A549 (cell line): ENCODE results near the gene CACNA1C. TPM values are rescaled to one million over a fixed set of nuclear protein-coding genes. Genes with fewer than 3 reads are reported as not detected.

ENCODE experiments used
- ATAC-seq, 2 experiments: fragments of 200-7000 bp in 1 of 2; fragments of >200 bp in 1 of 2; cut with Nextera tagmentation in 1 of 2; cut with Tn5 transposase in 1 of 2; 3 replicates each; pipeline versions ENCODE4 v1.8.0 to v1.9.1; 2018 to 2020; ENCODE audit warnings: mild to moderate bottlenecking in 1 of 2, moderate library complexity in 1 of 2
- CTCF ChIA-PET: fragments of 300-600 bp; sonication (Branson Sonifier 250); formaldehyde crosslinking; extraction: SDS; loops from one replicate; lab custom pipeline; 2021; ENCODE audit warnings: antibody characterized with exemption, inconsistent platforms; lab: Yijun Ruan, JAX
- POLR2A ChIA-PET: fragments of 350-600 bp; formaldehyde crosslinking; extraction: SDS; loops from one replicate; lab custom pipeline; 2021; ENCODE audit warnings: antibody characterized with exemption, inconsistent platforms; lab: Yijun Ruan, JAX
- DNase-seq, 2 experiments: peaks; one replicate each; pipeline versions ENCODE4 v3.0.0 to v3.0.0-alpha.2; 2011 to 2016; ENCODE audit warnings: low read depth in 1 of 2, low spot score in 1 of 2
- FAIRE-seq: peaks from 2 replicates; lab custom pipeline; 2011; peaks lifted over from hg19 to GRCh38; lab: Jason Lieb, UNC
- H3K27ac ChIP-seq, 2 experiments: fragments of >200 bp; sonication (Bioruptor Twin); formaldehyde crosslinking; 3 replicates each; pipeline ENCODE4 v1.5.1; 2016 to 2017
- H3K4me1 ChIP-seq: fragments of >200 bp; sonication (Bioruptor Twin); formaldehyde crosslinking; 3 replicates; pipeline ENCODE4 v1.6.1; 2016
- H3K4me2 ChIP-seq: fragments of >200 bp; sonication (Bioruptor Twin); formaldehyde crosslinking; 3 replicates; pipeline ENCODE4 v1.6.1; 2016
- H3K4me3 ChIP-seq: fragments of >200 bp; sonication (Bioruptor Twin); formaldehyde crosslinking; 3 replicates; pipeline ENCODE4 v1.5.1; 2016
- H3K9me3 ChIP-seq: fragments of >200 bp; sonication (Bioruptor Twin); formaldehyde crosslinking; 3 replicates; pipeline ENCODE4 v1.6.1; 2016
- CBX8 ChIP-seq: fragments of 200-600 bp; sonication (generic); IDR thresholded peaks from 2 replicates; pipeline ENCODE4 v1.6.1; 2016
- EHF ChIP-seq: fragments of 250-450 bp; sonication (Bioruptor Pico); IDR thresholded peaks from 2 replicates; pipeline ENCODE4 v1.5.0; 2020; ENCODE audit warnings: mild to moderate bottlenecking
- EP300 ChIP-seq, 2 experiments: fragments of >200 bp; sonication (Bioruptor Twin); formaldehyde crosslinking; IDR thresholded peaks; 2 replicates in 1 of 2; 3 replicates in 1 of 2; pipeline ENCODE4 v1.6.1; 2016 to 2017
- ESRRA ChIP-seq: fragments of 150-350 bp; IDR thresholded peaks from 2 replicates; pipeline ENCODE4 v1.6.1; 2014; ENCODE audit warnings: mild to moderate bottlenecking, low read length, borderline replicate concordance
- FOSB ChIP-seq: fragments of 250-450 bp; sonication (Bioruptor Pico); IDR thresholded peaks from 2 replicates; pipeline ENCODE4 v1.5.0; 2020; ENCODE audit warnings: mild to moderate bottlenecking, moderate library complexity
- FOXS1 ChIP-seq: fragments of 250-450 bp; sonication (Bioruptor Pico); IDR thresholded peaks from 2 replicates; pipeline ENCODE4 v1.5.0; 2020; ENCODE audit warnings: mild to moderate bottlenecking, moderate library complexity
- HDAC2 ChIP-seq: fragments of 200-600 bp; sonication (generic); IDR thresholded peaks from 2 replicates; pipeline ENCODE4 v1.6.1; 2016
- HEYL ChIP-seq: fragments of 250-450 bp; sonication (Bioruptor Pico); IDR thresholded peaks from 2 replicates; pipeline ENCODE4 v1.8.0; 2021; ENCODE audit warnings: mild to moderate bottlenecking, moderate library complexity
- HOXB13 ChIP-seq: fragments of 250-450 bp; sonication (Bioruptor Pico); IDR thresholded peaks from 2 replicates; pipeline ENCODE4 v1.5.0; 2020; ENCODE audit warnings: low read depth, mild to moderate bottlenecking, moderate library complexity
- HOXB5 ChIP-seq: fragments of 250-450 bp; sonication (Bioruptor Pico); IDR thresholded peaks from 2 replicates; pipeline ENCODE4 v1.5.0; 2020; ENCODE audit warnings: mild to moderate bottlenecking, moderate library complexity
- JUN ChIP-seq, 2 experiments: fragments of >200 bp; sonication (Bioruptor Twin); formaldehyde crosslinking; IDR thresholded peaks; 2 replicates in 1 of 2; 3 replicates in 1 of 2; pipeline ENCODE4 v1.6.1; 2016 to 2017
- NPAS2 ChIP-seq: fragments of 250-450 bp; sonication (Bioruptor Pico); IDR thresholded peaks from 2 replicates; pipeline ENCODE4 v1.8.0; 2022; ENCODE audit warnings: mild to moderate bottlenecking, moderate library complexity, borderline replicate concordance
- POLR2A ChIP-seq: IDR thresholded peaks from 2 replicates; pipeline ENCODE4 v1.6.1; 2012; ENCODE audit warnings: mild to moderate bottlenecking, low read length
- RCOR1 ChIP-seq: fragments of 150-350 bp; IDR thresholded peaks from 2 replicates; pipeline ENCODE4 v1.6.1; 2014; ENCODE audit warnings: antibody characterized with exemption, low read length, low read depth
- SREBF2 ChIP-seq: fragments of 450-650 bp; IDR thresholded peaks from 2 replicates; pipeline ENCODE4 v1.6.1; 2014; ENCODE audit warnings: mild to moderate bottlenecking, moderate library complexity
- TP53 ChIP-seq: fragments of 250-450 bp; sonication (Bioruptor Pico); IDR thresholded peaks from 2 replicates; pipeline ENCODE4 v1.5.0; 2021; ENCODE audit warnings: mild to moderate bottlenecking, moderate library complexity
- WGBS: methylation state at CpG from one replicate; pipeline ENCODE4 v1.1.6; 2017; ENCODE audit errors: missing lambda C conversion rate; 5-methylcytosine and 5-hydroxymethylcytosine counted together
- polyA plus RNA-seq, 4 experiments: library from polyadenylated mRNA; depleted of rRNA in 3 of 4; stranded (reverse); fragments of >200 nt; fragmentation: RNase III in 1 of 4; extraction: RNeasy Plus Mini Kit Qiagen cat#74134 plus additional on column Dnase treatment in 1 of 4; gene quantifications; 2 replicates in 3 of 4; 3 replicates in 1 of 4; pipeline ENCODE4 v1.2.3, GENCODE V29; 2011 to 2017
- TF ChIP-seq, protein P1 (sequence below): fragments of >200 bp; sonication (Bioruptor Twin); formaldehyde crosslinking; IDR thresholded peaks from 3 replicates; pipeline ENCODE4 v1.6.1; 2016
- TF ChIP-seq, protein P2 (sequence below): fragments of >200 bp; sonication (Bioruptor Twin); formaldehyde crosslinking; IDR thresholded peaks from 3 replicates; pipeline ENCODE4 v1.5.1; 2016
- TF ChIP-seq, protein P3 (sequence below): fragments of >200 bp; sonication (Bioruptor Twin); formaldehyde crosslinking; IDR thresholded peaks from 2 replicates; pipeline ENCODE4 v1.6.1; 2016
- TF ChIP-seq, protein P4 (sequence below): fragments of 150-350 bp; IDR thresholded peaks from 2 replicates; pipeline ENCODE4 v1.6.1; 2014; ENCODE audit warnings: low read depth, mild to moderate bottlenecking, low read length
- TF ChIP-seq, protein P5 (sequence below): fragments of 250-450 bp; sonication (Bioruptor Pico); IDR thresholded peaks from 2 replicates; pipeline ENCODE4 v1.5.0; 2020; ENCODE audit warnings: low read depth, mild to moderate bottlenecking, moderate library complexity
- TF ChIP-seq, protein P6 (sequence below): IDR thresholded peaks from 2 replicates; pipeline ENCODE4 v1.6.1; 2012; ENCODE audit warnings: low read depth, borderline replicate concordance

Gene CACNA1C
- polyA plus RNA-seq, 2 of the 4 experiments (the other 2 are of a cell fraction) = not detected

DNA sequence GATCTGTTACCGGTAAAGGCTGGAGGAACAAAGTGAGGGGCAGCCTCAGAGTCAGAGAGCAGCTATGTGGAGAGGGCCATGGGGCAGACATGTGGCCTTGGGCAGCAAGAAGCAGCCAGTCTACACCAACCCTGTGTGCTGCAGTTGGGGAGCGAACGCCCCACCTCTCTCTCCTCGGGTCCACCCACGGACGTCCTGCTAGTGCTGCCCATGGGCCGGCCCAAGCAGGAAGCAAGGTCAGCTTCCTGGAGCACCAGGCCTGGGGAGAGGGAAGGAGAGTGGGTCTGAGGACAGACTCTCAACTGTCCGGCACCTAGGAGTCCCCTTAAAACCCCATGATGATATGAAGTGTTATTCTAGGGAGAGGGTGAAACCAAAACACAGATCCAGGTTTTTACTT is 487.2 kb downstream of the CACNA1C start (continued):
- TF ChIP-seq NPAS2 (CRISPR knock-in tag) (no peak), FOXS1 (CRISPR knock-in tag) (no peak), JUN (IDR thresholded peaks at IDR 0.05) (no peak), HDAC2 (no peak), EP300 (IDR thresholded peaks at IDR 0.05) (no peak)
- TF ChIP-seq, protein P1, sequence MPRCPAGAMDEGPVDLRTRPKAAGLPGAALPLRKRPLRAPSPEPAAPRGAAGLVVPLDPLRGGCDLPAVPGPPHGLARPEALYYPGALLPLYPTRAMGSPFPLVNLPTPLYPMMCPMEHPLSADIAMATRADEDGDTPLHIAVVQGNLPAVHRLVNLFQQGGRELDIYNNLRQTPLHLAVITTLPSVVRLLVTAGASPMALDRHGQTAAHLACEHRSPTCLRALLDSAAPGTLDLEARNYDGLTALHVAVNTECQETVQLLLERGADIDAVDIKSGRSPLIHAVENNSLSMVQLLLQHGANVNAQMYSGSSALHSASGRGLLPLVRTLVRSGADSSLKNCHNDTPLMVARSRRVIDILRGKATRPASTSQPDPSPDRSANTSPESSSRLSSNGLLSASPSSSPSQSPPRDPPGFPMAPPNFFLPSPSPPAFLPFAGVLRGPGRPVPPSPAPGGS = no peak
- TF ChIP-seq, protein P2, sequence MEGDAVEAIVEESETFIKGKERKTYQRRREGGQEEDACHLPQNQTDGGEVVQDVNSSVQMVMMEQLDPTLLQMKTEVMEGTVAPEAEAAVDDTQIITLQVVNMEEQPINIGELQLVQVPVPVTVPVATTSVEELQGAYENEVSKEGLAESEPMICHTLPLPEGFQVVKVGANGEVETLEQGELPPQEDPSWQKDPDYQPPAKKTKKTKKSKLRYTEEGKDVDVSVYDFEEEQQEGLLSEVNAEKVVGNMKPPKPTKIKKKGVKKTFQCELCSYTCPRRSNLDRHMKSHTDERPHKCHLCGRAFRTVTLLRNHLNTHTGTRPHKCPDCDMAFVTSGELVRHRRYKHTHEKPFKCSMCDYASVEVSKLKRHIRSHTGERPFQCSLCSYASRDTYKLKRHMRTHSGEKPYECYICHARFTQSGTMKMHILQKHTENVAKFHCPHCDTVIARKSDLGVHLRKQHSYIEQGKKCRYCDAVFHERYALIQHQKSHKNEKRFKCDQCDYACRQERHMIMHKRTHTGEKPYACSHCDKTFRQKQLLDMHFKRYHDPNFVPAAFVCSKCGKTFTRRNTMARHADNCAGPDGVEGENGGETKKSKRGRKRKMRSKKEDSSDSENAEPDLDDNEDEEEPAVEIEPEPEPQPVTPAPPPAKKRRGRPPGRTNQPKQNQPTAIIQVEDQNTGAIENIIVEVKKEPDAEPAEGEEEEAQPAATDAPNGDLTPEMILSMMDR = no peak
- TF ChIP-seq, protein P3, sequence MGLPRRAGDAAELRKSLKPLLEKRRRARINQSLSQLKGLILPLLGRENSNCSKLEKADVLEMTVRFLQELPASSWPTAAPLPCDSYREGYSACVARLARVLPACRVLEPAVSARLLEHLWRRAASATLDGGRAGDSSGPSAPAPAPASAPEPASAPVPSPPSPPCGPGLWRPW = no peak

DNA sequence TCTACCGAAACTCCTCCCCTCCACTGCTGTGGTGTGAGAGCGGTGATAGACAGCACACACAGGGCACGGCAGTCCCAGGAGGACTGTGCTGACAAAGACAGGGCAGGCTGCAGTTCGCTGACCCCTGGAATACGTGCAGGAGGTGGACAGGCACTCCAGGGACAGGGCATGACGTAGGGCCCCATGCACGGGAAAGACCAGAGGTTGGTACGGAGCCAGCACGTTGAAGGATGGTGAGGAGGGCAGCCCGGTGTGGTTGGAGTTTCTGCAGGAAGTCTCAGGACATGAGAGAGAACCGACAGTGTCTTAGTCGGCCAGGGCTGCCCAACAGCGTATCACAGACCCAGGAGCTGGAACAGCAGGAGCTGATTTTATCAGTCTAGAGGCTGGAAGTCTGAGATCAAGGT is 487.8 kb downstream of the CACNA1C start:
- 16% methylated on average over 12 of the region's 13 CpGs for WGBS
- ChIA-PET CTCF (no interaction called here), POLR2A (no interaction called here)
- Histone ChIP-seq H3K27ac (no peak overlapping the region), H3K4me2 (no peak overlapping the region), H3K4me1 (no peaks in the 10 kb centered on the region), H3K4me3 (no peak overlapping the region), H3K9me3 (no peaks in the 10 kb centered on the region)
- TF ChIP-seq, protein P2 = no peak
- TF ChIP-seq, protein P4, sequence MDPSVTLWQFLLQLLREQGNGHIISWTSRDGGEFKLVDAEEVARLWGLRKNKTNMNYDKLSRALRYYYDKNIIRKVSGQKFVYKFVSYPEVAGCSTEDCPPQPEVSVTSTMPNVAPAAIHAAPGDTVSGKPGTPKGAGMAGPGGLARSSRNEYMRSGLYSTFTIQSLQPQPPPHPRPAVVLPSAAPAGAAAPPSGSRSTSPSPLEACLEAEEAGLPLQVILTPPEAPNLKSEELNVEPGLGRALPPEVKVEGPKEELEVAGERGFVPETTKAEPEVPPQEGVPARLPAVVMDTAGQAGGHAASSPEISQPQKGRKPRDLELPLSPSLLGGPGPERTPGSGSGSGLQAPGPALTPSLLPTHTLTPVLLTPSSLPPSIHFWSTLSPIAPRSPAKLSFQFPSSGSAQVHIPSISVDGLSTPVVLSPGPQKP = no peak
- TF ChIP-seq CBX8 (no peak), POLR2A (no peak), HOXB5 (no peak), FOSB (CRISPR knock-in tag) (no peak), HOXB13 (no peak), EHF (CRISPR knock-in tag) (no peak), ESRRA (no peak), SREBF2 (no peak), HEYL (CRISPR knock-in tag) (no peak), RCOR1 (no peak), TP53 (CRISPR knock-in tag) (no peak)
- TF ChIP-seq, protein P5, sequence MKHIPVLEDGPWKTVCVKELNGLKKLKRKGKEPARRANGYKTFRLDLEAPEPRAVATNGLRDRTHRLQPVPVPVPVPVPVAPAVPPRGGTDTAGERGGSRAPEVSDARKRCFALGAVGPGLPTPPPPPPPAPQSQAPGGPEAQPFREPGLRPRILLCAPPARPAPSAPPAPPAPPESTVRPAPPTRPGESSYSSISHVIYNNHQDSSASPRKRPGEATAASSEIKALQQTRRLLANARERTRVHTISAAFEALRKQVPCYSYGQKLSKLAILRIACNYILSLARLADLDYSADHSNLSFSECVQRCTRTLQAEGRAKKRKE = no peak
- TF ChIP-seq, protein P6, sequence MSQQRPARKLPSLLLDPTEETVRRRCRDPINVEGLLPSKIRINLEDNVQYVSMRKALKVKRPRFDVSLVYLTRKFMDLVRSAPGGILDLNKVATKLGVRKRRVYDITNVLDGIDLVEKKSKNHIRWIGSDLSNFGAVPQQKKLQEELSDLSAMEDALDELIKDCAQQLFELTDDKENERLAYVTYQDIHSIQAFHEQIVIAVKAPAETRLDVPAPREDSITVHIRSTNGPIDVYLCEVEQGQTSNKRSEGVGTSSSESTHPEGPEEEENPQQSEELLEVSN = no peak
- no peak for ATAC-seq
- no peak for FAIRE-seq
- no peak for DNase-seq
